ENCODE results near the gene UGT1A6.

DNA sequence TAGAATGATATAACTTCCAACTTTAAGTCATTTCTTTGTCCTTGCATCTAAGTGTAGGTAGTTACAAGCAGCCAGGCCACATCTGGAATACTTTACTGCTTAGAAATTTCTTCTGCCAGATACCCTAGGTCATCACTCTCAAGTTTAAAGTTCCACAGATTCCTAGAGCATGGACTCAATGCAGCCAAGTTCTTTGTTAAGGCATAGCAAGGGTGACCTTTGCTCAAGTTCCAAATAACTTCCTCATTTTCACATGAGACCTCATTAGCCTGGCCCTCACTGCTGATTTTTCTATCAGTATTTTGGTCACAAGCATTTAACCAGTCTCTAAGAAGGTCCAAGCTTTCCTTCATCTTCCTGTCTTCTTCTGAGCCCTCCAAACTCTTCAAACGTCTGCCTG is 28.8 kb upstream of the UGT1A6 start:
- TF ChIP-seq, protein P1, sequence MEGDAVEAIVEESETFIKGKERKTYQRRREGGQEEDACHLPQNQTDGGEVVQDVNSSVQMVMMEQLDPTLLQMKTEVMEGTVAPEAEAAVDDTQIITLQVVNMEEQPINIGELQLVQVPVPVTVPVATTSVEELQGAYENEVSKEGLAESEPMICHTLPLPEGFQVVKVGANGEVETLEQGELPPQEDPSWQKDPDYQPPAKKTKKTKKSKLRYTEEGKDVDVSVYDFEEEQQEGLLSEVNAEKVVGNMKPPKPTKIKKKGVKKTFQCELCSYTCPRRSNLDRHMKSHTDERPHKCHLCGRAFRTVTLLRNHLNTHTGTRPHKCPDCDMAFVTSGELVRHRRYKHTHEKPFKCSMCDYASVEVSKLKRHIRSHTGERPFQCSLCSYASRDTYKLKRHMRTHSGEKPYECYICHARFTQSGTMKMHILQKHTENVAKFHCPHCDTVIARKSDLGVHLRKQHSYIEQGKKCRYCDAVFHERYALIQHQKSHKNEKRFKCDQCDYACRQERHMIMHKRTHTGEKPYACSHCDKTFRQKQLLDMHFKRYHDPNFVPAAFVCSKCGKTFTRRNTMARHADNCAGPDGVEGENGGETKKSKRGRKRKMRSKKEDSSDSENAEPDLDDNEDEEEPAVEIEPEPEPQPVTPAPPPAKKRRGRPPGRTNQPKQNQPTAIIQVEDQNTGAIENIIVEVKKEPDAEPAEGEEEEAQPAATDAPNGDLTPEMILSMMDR (IDR thresholded peaks at IDR 0.05), result no peak
- TF ChIP-seq POLR2AphosphoS5 (IDR thresholded peaks at IDR 0.05), result no peak
